Head of caudate nucleus (tissue), 42 donors: ENCODE results near the gene USP14.
"Not testable (repeated sequence)": the region's sequence is repeated elsewhere in the genome, so short reads cannot be mapped to it uniquely, and the experiment has no call there.

ENCODE experiments used
- DNase-seq, 42 donors: peaks; one replicate each; pipeline versions ENCODE4 v3.0.0 to v3.0.0-alpha.2; 2020 to 2021; ENCODE audit warnings: mixed read lengths in 7 of 42
- intact Hi-C: fragments of 100-400 bp; cut with DNase I; formaldehyde crosslinking; loops from one replicate; pipeline ENCODE4 v1.15.0; 2022

Gene USP14

GRCh38 chr18:158128-159036 lies at the start of gene USP14:
USP14 (plus strand) TSS chr18:158557; CDS start chr18:158699, 142 bp downstream.
- DNase-seq: peak; percentile 91 to 100 (median 97)
- intact Hi-C loops: loop anchor here (5.0 kb wide), 1 partner anchor 109 kb away; the partner anchor contains the start of gene THOC1

DNA sequence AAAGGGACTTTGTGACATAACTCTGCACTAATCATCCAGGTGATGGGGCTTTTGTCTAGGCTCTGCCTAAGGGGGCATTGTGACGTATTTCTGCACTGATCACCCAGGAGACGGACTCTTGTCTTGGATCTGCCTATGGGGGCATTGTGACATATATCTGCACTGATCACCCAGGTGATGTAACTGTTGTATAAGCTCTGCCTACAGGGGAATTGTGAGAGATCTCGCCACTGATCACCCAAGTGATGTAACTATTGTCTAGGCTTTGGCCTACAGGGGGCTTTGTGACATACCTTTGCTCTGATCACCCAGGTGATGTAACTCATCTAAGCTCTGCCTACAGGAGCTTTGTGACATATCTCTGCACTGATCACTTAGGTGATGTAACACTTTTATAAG lies 49.7 kb upstream of the USP14 start:
- intact Hi-C loops, DNase-seq: not testable (repeated sequence)

DNA sequence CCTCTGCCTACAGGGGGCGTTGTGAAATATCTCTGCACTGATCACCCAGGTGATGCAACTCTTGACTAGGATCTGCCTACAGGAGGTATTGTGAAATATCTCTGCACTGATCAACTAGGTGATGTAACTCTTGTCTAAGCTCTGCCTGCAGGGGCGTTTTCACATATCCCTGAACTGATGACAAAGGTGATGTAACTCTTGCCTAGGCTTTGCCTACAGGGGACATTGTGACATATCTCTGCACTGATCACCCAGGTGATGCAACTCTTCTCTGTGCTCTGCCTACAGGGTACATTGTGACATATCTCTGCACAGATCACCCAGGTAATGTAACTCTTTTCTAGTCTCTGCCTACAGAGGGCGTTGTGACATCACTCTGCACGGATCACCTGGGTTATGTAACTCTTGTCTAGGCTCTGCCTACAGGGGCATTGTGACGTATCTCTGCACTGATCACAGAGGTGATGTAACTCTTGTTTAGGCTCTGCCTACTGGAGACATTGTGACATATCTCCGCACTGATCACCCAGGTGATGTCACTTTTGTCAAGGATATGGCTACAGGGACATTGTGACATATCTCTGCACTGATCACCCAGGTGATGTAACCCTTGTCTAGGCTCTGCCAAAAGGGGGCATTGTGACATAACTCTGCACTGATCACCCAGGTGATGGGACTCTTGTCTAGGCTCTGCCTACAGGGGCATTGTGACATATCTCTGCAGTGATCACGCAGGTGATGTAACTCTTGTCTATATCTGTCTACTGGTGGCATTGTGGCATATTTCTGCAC lies 49.0 kb upstream of the USP14 start:
- DNase-seq: peak in 41 of 42 donors; percentile 9 to 84 (median 52)

DNA sequence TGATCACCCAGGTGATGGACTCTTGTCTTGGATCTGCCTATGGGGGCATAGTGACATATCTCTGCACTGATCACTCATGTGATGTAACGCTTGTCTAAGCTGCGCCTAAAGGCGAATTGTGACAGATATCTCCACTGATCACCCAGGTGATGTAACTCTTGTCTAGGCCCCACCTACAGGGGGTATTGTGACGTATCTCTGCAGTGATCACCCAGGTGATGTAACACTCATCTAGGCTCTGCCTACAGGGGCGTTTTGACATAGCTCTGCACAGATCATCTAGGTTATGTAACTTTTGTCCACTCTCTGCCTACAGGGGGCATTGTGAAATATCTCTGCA lies 48.5 kb upstream of the USP14 start:
- intact Hi-C loops: not testable (repeated sequence)
- peak in 6 of 42 donors; percentile 16 to 51 (median 40) for DNase-seq

More for the DNA sequence above, 49.0 kb upstream of the USP14 start:
- intact Hi-C loops: not testable (repeated sequence)

- DNase-seq: peak in 23 of 42 donors; percentile 5 to 63 (median 39)
Measured at GRCh38 chr18:110351-111201, 47.8 kb upstream of the USP14 start.

DNA sequence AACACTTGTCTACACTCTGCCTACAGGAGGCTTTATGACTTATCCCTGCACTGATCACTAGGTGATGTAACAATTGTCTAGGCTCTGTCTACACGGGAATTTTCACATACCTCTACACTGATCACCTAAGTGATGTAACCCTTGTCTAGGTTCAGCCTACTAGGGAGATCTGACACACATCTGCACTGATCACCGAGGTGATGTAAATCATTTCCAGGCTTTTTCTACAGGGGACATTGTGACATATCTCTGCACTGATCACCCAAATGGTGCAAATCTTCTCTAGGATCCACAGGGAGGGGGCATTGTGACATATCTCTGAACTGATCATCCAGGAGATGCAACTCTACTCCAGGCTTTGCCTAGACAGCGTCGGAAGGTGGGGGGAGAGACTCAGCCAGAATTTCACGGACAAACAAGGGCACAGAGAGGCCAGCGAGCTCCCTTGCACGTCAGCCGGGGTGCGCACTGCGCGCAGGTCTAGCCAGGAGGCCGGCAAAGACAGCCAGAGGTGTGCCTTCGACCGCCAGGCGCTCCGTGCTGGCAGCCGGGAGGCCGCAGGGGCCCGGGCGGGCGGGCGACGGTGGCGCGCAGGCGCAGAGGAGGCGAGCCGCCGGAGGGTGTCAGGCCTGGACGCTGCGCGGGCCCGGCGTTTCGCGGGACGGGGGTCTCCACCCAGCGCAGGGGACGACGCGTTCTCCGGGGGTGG lies 46.9 kb upstream of the USP14 start:
- peak in 40 of 42 donors; percentile 18 to 82 (median 62) for DNase-seq
- intact Hi-C loops: no loop called here

More at GRCh38 chr18:110351-111201, 47.8 kb upstream of the USP14 start:
- intact Hi-C loops: not testable (repeated sequence)

GRCh38 chr18:112015-112733 lies 46.2 kb upstream of the USP14 start:
- peak in 39 of 42 donors; percentile 4 to 68 (median 38) for DNase-seq
- intact Hi-C loops: not testable (repeated sequence)

GRCh38 chr18:120539-121260 lies 37.7 kb upstream of the USP14 start:
- intact Hi-C loops: not testable (repeated sequence)
- DNase-seq: peak in 7 of 42 donors; percentile 11 to 54 (median 28)

GRCh38 chr18:135045-135444 lies 23.3 kb upstream of the USP14 start:
- no peak for DNase-seq
- intact Hi-C loops: no loop called here

- intact Hi-C loops: no loop called here
- DNase-seq: no peak
Measured at GRCh38 chr18:136433-136832, 21.9 kb upstream of the USP14 start.

DNA sequence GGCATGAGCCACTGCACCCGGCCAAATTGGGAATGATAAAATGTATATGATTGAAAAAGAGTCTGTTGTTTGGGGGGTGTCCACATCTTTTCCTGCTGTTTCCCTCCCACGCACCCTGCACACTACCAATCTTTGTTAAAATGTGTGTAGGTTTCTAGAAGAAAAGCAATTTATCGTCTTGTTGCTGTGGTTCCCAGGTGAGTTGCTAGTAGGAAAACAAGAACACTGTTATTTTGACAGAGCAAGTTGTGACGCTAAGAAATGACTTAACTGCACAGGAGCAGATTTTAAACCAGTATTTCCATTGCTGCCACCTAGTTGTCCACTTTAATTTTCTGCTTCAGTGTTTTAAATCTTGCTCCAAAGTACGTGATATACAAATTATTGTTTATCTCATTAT lies 21.0 kb upstream of the USP14 start:
- DNase-seq: no peak
- intact Hi-C loops: no loop called here

DNA sequence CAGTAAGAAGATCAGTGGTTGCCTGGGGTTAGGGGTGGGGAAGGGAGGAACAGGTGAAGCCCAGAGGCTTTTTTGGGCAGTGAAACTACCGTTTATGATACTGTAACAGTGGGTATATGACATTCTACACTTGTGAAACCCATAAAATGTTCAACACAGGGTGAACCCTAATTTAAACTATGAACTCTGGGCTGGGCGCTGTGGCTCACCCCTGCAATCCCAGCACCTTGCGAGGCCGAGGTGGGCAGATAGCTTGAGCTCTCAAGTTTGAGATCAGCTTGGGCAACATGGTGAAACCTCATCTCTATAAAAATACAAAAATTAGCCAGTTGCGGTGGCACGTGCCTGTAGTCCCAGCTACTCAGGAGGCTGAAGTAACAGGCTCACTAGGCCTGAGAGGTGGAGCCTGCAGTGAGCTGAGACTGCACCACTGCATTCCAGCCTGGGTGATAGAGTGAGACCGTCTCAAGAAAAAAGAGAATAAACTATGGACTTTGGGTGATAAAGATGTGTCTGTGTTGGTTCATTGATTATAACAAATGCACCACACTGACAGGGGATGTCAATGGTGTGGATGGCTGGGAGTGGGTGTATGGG lies 17.6 kb upstream of the USP14 start:
- DNase-seq: no peak
- intact Hi-C loops: no loop called here

DNA sequence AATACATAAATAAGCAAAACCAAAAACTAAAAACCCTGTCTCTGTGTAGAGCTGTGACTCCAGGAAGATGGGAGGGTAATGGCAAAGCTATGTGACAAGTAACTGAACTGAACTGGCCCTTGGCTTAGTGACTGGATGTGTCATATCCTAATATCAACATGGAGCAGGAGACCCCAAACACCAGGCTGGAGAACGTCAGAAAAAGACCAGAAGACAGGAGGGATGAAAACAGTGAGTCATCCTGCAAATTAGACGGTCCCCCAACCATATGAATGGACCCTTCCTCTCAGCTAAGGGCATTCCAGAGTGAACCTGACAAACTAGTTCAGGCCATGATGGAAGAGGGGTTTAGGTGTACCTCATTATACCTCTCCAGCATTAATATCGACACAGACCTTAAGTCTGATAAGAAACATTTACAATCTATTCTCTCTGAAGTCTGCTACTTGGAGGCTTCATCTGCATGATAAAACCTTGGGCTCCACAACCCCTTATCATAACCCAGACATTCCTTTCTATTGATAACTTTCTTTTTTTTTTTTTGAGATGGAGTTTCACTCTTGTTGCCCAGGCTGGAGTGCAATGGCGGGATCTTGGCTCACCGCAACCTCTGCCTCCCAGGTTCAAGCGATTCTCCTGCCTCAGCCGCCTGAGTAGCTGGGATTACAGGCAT lies 15.6 kb upstream of the USP14 start:
- DNase-seq, intact Hi-C loops: not testable (repeated sequence)

GRCh38 chr18:148841-149240 lies 9.5 kb upstream of the USP14 start:
- DNase-seq: no peak
- intact Hi-C loops: no loop called here

DNA sequence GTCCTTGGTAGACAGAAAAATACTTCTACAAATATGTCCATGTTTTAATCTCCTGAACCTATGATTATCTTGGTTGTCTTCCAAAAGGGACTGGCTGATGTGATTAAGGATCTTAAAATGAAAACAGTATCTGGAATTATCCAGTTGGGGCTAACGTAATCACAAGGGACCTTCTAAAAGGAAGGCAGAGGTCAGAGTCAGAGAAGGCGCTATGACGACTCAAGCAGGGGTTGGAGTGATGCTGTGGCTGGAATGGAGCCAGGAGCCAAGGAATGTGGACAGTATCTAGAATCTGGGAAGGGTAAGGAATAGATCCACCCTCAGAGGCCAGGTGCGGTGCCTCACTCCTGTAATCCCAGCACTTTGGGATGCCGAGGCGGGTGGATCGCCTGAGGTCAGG lies 4.2 kb upstream of the USP14 start:
- intact Hi-C loops: no loop called here
- DNase-seq: no peak

DNA sequence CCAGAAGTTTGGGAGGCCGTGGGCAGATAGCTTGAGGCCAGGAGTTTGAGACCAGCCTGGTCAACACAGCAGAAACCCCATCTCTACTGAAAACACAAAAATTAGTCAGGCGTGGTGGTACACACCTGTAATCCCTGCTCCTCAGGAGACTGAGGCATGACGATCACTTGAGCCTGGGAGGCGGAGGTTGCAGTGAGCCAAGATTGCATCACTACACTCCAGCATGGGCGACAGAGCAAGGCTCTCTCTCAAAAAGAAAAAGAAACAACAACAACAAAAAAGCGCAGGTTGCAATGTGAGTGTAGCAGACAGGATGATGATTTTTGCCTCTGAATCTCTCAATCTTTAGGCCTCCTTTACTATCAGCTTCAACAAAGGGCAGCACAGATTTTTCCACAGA lies 2.7 kb upstream of the USP14 start:
- DNase-seq: no peak
- intact Hi-C loops: loop anchor here (5.0 kb wide), 1 partner anchor 112 kb away; the partner anchor contains the start of gene THOC1
